ENCODE measurements around the gene AKT2.

GRCh38 chr19:40210889-40211288 is 74.3 kb downstream of the AKT2 start:
- TF ChIP-seq POLR2AphosphoS5 (IDR thresholded peaks at IDR 0.05) (no peak), CTCF (IDR thresholded peaks at IDR 0.05) (no peak)

Data from breast epithelium (tissue), 3 donors.